Gastroesophageal sphincter (tissue), 3 donors: ENCODE results near the gene CSTB.

Experiments used
- CTCF ChIP-seq, 4 experiments: fragments of 200-600 bp in 2 of 4; fragments of 450-650 bp in 2 of 4; sonication (generic) in 1 of 4; IDR thresholded peaks; one replicate each; pipeline ENCODE4 v1.5.1; 2017 to 2019; ENCODE audit warnings: antibody characterized with exemption in 4 of 4, mild to moderate bottlenecking in 2 of 4, moderate library complexity in 2 of 4
- EP300 ChIP-seq: sonication (generic); formaldehyde crosslinking; IDR thresholded peaks from one replicate; pipeline ENCODE4 v1.6.1; 2017; ENCODE audit warnings: antibody characterized with exemption, mild to moderate bottlenecking
- POLR2A ChIP-seq, 2 donors: fragments of 450-650 bp; IDR thresholded peaks; one replicate each; pipeline ENCODE4 v1.6.1; 2017; ENCODE audit warnings: antibody characterized with exemption in 2 of 2, mild to moderate bottlenecking in 2 of 2, moderate library complexity in 1 of 2

- TF ChIP-seq CTCF (IDR thresholded peaks at IDR 0.05) (no peak), POLR2A (IDR thresholded peaks at IDR 0.05) (no peak), EP300 (no peak)
These were observed 39.8 kb downstream of the CSTB start for GRCh38 chr21:43736224-43736883.
